NCI-H446 (cell line): ENCODE results near the gene KDM2B.

Experiments
- DNase-seq, 2 experiments: peaks; one replicate each; lab custom pipeline; 2025; lab: John Stamatoyannopoulos, UW

Gene KDM2B

DNA sequence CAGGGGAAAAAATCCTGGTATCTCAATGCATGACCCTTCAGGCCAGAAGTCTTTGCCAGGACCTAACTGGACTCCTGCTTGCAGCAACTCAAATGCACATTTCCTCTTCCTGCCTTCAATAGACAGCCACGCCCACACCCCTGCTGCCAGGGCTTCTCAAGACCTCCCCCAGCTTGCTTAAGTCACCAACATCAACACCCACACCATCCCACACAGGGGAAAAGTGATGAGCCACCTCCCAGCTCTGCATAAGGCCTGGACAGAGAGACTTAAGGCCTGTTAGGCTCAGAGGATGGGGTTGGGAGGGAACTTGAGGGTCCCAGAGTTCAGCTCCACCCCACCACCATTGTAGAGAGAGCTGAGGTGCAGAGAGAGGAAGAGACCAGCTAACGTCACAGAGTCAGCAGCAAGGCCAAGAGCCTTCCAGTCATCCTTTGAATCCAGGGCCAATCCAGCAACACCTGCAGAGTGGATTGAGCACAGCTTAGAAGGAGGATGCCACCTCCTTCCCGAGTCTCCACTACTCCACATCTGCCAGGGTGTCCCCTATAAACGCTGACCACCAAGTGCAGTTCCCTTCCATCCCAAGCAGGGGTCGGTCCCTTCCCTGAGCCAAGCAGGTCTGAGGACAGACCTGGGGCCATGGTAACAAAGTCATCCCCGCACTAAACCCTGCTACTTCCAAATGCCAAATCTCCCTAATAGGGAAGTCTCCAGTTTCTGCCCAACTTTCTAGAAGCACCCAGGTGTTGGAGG is 50.0 kb downstream of the KDM2B start:
- DNase-seq = no peak

DNA sequence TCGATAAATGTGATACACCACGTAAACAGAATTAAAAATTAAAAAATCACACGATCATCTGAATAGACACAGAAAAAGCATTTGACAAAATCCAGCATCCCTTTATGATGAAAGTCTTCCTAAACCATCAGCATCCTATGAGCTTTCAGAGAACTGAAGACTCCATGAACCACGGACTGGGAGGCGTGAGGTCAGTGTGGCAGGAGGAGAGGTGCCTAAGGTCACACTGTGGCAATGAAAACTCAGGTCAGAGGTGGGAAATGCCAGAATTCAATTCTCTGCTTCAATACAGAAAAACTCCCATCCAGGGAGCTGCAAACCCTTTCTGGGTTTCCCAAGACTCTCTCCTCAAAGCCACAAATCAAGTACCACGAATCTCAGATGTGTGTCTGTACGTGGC is 51.6 kb downstream of the KDM2B start:
- no peak for DNase-seq

DNA sequence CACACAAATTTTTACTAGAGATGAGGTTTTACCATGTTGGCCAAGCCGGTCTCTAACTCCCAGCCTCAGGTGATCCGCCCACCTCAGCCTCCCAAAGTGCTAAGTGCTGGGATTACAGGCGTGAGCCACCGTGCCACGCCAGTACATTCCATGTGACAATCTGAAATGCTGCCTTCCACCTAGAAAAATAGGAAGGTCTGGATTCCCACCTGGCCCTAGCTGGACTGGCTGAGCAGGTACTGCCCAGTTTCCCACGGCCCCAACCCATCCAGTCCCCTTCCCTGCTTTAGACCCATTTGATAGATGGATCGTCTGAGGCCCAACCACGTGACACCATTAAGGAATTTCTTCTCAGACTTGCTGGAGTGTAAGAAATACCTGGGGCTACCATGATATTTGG is 55.4 kb downstream of the KDM2B start:
- no peak for DNase-seq

DNA sequence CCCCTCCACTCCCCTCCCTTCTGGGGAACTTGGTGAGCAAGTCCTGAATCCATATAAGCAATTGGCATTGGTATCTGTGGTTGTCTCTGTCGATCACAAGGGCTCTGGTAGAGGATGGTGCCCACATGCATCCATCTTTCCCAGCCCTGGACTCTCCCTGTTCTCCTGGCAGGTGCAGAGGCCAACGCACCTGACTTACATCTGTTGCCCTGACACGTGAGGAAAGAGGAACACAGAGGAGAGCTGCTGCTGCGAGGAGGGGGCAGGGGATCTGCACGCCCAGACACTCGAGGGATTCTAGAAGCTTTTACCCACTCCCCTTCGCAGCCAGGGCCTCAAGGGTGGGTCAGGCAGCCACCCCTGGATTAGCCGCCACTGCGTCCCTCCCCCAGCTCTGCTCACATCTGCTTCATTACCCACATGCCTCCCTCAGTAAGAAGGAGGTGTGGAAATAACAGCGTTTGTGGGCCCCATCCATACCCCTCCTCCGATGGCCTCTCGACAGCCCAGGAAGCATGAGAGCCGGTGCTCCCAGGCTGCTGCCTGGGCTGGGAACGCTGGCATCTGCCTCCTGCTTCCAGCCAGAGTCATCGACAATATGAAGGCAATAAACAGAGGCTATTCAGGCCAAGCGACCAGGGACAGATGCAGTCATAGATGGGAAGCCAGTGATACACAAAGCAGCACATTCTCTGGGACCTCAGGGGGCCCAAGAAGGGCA is 56.5 kb downstream of the KDM2B start:
- no peak for DNase-seq

DNA sequence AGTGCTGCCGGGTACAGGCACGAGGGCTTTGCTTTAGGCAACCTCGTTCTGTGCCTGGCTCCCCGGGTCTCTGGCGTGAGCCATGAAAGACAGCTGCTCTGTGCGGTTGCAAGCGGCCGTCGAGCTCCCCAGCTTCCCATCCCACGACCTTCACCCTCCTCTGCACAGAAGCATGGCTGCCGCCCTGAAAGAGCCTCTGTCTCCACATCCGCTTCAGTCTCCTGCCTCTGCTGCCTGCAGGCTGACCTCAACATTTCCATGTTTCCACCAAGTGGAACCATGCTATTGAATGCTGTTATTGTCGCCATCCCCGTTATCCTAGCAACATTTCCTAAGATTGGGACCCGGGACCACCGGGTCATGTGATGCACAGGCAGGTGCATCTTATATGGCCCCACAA is 57.1 kb downstream of the KDM2B start:
- no peak for DNase-seq

DNA sequence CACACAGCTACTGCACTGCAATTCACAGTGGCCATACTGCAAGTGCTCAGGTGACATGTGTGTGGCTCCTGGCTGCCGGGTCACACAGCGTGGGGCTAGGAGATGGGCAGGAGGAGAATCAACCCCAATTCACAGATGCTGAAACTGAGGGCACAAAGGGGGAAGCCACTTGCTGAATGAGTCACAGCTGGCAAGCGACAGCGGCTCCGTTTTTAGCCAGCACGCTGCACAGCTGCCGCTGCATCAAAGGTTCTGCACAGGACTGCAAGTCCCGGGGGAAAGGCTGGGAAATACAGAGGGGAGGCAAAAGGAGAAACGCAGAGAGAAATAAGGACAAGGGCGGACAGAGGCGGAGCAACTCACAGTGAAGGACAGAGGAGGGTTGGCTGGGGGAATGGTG is 57.9 kb downstream of the KDM2B start:
- DNase-seq = no peak

DNA sequence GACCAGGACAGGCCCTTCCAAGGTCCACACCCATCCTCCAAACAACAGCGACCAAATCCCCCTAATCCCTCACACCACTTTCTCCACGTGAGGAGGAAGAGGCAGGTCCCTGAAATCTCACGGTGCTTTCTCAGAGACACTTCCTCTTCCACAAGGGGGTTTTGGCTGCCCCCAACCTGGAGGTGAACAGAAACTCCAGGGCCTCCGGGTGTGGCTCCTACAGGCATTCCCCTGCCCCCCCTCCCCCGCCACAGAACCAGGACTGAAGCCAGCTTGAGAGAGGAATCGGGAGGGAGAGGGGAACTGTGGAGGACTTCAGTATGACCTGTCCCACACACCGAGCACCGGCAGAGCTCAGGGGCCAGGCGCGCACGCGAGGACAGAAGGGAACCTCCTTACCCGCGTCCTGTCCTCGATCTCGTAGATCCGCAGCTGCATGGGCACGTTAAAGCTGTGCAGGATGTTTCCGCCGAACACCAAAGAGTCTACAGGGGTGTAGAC is 60.2 kb downstream of the KDM2B start:
- DNase-seq = no peak

DNA sequence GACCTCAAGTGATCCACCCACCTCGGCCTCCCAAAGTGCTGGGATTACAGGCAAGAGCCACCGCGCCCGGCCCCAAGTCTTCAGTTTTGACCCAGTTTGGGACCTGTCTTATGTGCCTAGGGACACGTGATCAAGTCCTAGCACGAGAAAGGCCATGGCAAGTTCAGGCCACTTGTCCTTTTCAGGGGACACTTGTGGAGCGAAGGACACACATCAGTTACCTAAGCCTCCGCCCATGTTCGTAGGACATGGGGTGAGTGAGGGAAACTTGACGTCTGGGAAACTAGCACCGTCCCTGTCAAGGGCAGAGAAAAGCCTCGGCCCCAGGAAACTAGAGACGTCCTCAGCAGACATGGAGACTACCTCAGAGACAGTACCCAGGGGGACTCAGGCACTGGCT is 60.7 kb downstream of the KDM2B start:
- no peak for DNase-seq

DNA sequence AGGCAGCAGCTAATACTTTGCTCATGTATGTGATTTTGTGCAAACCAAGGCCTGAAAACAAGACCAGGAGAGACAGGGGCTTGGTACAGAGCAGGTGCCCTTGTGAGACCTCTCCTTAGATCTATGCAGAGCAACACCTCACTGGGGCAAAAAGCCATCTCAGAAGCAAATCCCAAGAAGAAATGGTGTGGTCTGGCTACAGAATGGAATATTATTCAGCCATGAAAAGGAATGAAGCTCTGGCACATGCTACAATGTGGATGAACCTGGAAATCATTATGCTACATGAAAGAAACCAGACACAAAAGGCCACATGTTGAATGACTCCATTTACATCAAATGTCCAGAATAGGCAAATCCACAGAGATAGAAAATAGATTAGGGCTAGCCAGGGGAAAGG is 61.6 kb downstream of the KDM2B start:
- DNase-seq = no peak

DNA sequence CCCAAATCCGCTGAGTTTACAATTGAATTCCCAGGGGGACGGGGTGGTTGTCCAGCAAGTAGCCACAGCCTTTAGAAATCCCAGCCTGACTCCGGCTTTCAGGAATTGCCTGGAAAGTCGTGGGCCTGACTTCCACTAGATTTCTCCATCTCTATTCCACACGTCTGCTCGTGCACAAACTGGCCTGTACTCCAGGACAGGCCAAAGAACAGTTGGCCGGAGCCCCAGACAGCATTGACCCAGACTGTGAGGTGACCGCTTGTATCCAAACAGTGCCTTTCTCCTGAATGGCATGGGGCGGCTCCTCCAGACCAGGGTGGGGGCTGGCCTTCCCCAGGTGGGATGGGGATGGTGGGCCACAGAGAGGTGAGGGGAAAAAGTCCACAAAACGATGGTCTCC is 62.2 kb downstream of the KDM2B start:
- no peak for DNase-seq

DNA sequence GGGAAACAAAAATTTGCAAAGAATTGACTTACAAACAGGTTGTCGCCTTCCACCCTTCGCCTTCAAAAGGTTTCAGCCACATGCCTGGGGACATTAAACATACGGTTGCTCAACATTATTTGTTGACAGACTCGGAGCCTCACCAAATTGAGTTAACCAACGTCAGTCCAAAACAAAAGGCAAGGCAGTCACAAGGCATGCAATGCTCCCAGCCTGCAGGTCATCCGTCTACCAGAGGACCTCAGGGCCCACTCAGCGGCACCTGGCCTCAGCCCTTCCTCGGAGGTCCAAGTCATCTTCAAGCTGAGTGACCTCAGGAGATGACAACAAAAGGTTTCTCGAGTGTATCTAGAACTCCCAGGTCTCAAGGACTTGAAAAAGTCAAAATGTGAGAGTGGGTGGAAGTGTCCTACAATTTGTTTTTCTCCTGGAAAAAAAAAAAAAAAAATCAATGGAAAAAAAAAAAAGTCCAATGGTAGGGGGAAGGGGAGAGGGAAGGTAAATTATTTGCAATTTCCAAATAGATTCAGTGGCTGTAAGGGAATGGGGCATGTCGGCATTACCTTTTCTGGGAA is 64.3 kb downstream of the KDM2B start:
- no peak for DNase-seq

DNA sequence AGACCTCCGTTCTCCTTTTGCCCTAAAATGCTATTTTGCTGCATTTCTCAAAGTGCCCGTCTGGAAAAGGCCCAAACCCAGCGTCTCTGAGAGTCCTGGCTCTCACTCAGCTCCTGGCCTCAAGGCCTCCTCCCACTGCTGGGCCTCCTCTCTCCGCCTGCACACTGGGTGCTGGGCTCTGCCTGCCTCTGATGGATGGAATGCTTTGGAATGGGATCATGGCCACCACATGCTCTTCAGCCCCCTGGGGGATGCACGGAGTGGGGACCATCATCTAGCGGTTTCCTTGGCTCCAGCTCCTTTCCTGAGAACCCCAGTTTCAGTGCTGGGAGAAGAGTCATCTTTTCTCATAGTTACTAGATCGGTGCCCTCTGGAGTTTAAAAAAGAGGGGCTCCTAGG is 65.2 kb downstream of the KDM2B start:
- DNase-seq = no peak

DNA sequence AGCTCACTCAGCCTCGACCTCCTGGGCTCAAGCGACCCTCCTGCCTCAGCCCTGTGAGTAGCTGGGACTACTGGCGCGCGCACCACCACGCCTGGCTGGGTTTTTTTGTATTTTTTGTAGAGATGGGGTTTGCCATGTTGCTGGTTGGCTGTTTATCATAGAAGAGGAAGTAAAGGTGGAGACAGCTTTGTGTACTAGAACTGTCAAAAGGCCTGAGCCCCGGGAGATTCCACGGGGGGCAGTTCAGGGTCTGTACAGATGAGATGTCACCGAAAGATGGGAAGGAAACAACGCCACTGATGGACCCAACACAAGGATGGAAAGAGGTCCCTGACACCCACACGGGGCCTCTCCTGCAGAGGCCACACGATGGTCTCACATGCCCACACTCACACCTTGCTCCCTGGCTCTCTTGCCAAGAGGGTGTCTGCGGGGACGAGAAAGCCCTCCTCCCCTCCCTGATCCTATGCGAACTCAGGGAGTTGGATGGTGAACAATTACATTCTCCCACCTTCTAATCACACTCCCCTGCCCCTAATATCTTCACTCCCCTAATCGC is 66.6 kb downstream of the KDM2B start:
- no peak for DNase-seq

DNA sequence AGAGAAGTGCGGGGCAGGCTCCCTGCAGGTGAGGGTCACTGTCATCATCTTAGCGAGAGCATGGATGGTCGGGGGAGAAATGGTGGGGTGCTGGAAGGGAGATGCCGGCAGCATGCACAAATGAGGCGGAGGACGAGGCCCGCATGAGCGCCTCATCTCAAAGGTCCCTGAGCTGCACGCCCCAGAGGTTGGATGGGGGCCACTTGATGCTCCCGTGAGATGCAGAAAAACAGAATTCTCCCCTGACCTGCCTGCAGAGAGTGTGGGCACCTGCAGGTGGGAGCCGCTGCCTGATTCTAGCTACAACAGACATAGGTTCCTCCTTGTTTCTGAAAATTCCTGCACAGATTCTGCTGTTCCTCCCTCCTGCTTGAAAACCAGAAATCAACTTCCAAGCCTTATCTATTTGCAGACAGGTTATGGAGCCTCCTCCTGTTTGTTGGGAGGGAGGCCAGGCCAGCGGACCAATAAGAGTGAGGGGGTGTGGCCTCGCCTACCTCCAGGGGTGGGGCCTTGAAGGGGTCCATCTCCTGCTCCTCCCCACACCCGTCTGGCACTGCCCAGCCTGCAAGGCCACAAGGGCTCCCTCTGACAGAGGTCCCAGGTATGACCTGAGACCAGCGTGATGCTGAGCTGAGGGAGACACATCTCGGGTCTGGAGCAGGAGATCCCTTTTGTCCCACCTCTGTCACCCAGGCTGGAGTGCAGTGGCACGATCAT is 67.2 kb downstream of the KDM2B start:
- DNase-seq = no peak

DNA sequence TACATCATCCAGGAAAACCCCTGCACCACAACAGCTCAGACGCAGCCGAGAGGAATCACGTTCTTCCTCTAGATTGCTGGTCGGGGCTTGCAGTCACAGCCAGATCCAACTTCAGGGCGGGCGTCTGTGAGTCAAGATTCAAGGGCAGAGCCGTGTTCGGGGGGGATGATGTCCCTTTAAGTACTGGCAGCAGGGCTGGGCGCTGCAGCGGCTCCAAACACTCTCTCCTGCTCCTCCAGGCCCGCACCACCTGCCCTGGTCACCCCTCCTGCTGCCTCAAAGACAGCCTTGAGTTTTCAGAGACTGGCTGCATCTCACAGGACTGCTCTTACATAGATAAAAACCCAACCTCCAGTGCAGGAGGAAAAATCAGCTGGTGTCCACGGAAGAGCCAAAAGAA is 68.3 kb downstream of the KDM2B start:
- DNase-seq = no peak

DNA sequence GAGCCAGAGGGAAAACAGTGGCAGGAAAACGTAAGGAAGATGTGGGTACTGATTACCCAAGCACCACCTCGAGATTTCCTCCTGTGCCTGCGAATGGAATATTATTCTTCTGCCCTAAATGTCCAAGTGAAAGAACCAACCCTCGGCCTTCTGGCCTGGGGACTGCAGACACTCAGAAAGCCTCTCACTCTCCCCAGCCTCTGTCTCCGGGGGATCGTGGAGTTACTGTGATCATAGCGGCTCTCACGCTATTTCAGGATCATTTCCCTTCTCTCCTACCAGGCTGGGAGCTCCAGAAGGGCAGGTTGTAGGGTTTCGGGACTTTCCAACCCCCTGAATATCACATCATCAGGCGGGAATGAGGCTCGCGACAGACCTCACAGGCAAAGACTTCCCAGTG is 68.9 kb downstream of the KDM2B start:
- no peak for DNase-seq

DNA sequence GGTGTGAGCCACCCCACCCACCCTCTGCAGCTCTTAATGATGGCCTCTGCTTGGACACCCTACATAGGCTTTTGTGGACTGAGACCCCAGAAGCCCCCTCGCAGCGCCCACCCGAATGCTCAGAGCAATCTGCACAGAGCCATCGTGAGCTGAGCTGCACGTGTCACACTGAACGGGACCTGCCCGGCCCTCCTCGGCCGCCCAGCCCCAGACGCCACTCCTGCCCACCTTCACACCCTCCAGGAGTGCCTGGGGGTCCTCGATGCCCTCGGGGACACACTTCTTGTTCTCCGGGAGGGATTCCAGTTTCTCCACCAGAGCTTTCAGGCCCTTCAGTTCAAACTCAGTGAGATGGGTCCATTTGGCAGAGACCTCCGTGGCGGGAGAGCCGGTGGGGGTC is 71.5 kb downstream of the KDM2B start:
- DNase-seq = no peak

DNA sequence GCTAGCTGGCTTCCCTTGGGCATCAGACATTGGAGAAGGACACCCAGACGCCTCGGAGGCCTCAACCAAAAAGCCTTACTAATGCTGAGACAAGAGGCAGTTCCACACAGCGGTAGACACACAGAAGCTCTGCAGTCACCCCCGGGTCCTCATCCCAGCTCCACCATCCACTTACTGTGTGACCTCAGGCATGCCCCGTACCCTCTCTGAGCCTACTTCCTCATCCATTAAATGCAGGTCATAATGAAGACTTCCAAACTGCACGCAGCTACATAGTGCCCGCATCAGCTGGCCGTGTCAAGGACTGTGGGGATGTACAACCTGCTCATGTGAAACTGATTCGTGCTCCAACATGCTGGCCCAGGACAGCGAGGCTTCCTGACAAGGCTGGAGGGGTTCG is 72.3 kb downstream of the KDM2B start:
- no peak for DNase-seq

DNA sequence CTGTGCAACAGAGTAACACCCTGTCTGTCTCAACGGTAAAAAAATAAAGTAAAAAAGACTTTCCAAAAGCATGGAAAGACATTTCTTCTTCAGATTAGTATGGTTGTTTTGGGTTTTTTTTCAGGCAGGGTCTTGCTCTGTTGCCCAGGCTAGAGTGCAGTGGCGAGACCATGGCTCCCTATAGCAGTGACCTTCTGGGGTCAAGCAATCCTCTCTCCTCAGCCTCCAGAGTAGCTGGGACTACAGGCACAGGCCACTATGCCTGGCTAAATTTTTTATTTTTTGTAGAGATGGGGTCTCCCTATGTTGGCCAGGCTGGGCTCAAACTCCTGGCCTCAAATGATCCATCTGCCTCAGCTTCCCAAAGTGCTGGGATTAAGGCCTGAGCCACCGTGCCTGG is 72.8 kb downstream of the KDM2B start:
- no peak for DNase-seq

DNA sequence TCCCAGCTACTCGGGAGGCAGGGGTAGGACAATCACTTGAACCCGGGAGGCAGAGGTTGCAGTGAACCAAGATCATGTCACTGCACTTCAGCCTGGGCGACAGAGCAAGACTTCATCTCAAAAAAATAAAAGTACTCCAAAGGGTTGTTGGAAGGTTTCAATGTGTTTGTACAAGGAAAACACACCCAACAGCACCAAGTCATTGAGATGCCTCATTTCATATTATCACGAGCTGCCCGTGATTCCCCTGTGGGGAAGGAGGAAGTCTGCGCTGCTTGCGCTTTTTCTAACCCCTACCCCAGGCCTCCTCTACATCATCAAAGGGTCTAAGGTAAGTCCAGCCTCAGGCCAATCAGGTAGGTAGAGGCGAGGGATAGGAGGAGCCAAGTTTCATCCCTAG is 73.6 kb downstream of the KDM2B start:
- DNase-seq = no peak

DNA sequence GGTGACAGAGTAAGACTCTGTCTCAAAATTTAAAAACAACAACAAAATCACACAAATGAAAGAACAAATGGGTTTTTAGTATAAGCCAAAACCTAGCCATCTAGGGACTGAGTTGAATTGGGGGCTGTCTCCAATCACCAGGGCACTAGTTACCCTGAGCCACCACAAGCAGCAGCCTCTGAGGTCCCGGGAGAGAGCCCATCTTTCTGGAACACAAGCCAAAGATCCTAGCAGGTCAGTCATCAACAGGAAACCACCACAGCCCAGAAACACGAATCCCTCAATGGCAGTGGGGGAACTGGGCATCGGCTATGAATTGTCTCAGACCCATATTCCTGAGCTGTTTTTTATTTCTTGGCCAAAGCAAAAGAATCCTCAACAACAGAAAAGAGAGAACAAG is 75.3 kb downstream of the KDM2B start:
- DNase-seq = no peak

DNA sequence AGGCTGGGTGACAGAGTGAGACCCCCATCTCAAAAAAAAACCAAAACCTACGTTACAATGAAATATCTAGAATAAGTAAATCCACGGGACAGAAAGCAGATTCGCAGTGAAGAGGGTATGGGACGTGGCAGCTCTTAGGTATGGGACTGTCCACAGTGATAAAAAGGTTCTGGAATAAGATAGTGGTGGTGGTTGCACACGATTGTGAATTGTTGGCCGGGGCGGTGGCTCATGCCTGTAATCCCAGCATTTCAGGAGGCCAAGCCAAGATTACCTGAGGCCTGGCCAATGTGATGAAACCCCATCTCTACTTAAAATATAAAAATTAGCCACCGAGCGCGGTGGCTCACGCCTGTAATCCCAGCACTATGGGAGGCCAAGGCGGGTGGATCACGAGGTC is 76.3 kb downstream of the KDM2B start:
- DNase-seq = no peak
